HG03521 (cell line): ENCODE results near the gene EXOC6.

Experiments
- ATAC-seq: cut with Tn5 transposase; IDR thresholded peaks from one replicate; pipeline ENCODE4 v1.9.1; 2021; ENCODE audit warnings: mild to moderate bottlenecking, moderate library complexity; ENCODE audit not compliant: unreplicated experiment

Gene EXOC6

DNA sequence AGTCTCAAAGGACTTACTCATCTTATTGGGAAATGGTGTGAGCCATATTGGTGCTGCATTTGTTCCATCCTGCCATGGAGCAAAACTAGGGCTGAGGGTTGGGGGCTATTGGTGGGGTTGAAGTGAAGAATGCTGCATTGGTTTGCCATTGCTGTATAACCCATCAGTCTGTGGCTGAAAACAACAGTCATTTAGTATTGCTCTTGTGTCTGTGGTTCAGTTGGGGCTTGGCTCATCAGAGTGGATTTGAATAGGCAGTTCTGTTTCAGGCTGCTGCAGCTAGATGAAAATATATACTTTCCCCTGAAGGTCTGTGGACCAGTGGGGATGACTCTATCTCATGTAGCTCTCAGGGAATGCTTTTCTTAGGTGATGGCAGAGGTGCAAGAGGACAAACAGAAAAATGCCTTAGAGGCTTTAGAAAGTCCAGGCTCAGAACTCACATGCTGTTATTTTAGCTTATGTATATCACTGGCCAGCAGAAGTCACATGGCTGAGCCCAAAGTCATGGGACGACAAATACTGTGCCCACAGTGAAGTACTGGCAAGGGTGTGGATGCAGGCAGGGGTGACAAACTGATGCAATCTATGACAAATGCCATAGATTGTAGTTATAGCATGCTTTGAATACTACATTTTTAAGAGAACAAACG is 15.2 kb upstream of the EXOC6 start:
- ATAC-seq = no peak

DNA sequence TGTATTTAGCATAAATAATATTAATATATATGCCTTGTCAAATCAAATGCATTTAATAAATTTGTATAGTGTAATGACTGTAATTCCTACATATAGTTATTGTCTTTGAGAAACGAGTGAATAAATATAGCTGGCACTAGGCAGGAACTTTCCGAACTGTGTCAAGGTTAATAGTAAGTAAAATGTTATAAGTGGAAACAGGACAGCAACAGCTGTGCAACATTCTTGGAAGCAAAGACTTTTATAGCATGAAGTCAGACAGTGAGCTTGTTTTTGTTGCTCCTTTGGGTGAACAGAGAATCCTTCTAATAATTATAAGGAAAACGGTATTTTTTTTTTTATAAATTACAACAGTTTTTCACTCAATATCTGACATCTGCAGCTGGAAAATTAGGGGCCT is 14.0 kb upstream of the EXOC6 start:
- no peak for ATAC-seq

DNA sequence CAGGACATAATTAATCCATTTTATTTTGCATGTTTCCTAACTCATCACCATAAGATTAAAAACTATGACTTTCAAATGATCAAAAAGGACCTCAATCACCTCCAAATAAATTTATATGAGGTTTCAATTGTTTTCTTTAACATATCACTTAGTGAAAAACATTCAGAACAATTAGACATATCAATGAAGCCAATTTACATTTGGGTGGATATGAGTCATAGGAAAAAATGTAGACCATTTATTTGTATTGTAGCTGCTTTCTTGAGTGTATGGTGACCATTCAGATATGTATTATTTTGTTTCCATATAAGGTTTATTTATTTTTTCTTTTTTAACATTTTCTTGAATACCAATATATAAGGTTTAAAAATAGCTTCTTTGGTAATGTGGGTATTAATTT is 13.3 kb upstream of the EXOC6 start:
- no peak for ATAC-seq

DNA sequence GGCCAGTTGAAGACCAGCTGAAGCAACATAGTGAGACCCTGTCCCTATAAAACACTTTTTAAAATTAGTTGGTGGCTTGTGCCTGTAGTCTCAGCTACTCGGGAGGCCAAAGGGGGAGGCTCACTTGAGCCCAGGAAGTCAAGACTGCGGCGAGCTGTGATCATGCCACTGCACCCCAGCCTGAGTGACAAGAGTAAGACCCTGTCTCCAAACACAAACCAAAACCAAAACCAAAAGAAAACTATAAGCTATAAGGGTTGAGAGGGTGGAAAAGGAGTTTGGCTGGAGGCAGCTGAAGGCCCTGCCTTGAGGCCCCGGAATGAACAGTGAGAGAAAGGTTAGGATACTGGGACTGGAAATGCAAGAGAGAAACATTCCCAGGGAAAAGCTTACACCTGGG is 10.9 kb upstream of the EXOC6 start:
- ATAC-seq = no peak

DNA sequence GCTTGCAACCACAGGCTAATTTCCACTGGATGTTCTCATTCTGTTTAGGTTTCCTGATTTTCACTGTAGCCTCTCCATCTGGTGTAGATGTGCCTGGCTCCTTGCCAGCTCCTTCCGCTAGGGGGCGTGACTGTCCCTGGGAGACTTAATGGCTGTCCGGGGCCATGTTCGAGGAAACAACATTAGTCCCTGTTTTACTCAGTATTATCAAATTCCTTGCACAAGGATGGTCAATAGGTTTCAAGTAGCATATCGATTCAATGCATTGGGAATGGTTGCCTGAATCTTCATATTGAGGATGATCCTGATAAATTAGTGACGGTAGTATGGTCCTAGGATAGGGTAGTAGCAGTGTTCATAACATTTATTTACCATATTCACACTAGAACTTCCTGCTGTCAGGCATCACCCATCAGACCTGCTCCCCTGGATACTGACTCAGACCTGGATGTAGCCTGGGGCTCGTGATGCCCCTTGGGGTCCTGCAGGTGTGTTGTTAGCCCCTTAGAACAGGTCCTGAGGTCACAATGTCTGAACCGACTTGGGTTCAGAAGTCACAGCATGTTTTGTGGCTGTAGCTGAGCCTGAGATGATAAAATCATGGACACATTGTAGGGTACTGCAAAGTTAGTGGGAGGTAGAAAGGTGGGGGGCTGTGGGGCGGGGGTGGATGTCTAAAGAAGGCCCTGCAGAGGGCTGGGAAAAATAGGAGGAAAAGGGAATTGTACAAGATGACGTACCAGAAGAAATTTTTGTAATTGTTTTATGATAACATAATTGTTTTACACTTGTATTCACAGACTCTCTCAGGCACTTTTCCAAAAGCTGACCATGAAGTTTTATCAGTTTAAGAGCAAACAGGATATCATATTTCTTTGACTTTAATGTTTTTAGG is 8.9 kb upstream of the EXOC6 start:
- no peak for ATAC-seq

- ATAC-seq = no peak
Observed at GRCh38 chr10:92844746-92845145, 3.6 kb upstream of the EXOC6 start.

DNA sequence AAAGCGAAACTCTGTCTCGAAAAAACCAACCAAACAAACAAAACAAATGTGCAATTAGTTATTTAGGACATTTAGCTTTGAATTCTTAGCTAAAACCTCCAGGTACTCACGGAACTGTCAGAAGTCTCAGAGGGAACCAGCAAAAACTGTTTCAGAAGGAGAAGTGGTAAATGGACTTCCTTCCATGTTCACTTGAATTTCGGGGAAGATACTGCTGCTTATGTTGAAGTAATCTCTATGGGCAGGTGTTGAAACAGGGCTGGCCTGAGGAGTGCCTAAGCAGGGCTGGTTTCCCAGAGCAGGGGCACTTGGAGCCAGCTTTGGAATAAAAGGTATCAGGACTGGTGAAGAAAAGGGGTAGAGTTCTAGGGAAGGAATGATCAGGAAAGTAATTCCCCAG is 2.4 kb upstream of the EXOC6 start:
- no peak for ATAC-seq

GRCh38 chr10:92846344-92846743 is 2.0 kb upstream of the EXOC6 start:
- no peak for ATAC-seq

DNA sequence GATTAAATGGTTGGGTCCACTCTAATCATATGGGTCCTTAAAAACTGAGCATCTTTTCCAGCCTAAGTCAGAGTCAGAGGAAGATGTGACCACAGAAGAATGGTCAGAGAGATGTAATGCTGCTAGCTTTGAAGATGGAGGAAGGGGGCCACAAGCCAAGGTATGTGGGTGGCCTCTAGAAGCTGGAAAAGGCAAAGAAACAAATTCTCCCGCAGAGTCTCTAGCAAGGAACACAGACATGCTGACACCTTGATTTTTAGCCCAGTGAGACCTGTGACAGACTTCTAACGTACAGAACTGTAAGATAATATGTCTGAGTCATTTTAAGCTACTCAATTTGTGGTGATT is 1.5 kb upstream of the EXOC6 start:
- ATAC-seq = no peak

DNA sequence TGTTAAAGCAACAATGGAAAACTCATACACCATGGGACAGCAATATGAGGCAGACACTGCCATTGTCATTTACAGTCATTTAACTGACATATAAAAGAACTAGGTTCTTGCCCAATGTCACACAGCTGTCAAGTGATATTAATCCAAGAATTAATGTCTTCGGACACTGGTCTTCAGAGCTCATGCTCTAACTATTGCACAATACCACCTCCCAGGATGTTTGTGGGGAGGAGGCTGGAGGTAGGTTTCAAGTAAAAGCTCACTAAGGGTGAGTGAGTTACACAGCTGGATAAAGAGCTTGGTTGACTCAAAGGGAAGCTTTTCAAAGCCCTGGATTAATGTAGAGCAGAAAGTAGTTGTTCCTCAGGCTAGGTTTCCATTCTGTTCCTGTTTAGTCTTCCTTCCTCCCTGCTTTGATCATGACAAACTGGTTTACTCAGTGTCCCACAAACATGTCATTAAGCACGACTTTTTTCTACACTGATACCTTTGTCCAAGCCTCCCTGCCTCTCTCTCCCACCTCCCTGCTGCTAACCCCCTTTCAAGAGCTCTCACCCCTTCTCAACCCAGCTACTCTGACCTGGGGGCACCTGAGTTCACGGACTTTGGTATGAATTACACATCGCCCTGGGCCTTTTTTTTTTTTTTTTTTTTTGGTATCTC is 987 bp upstream of the EXOC6 start:
- ATAC-seq = no peak

- peak; percentile 45 for ATAC-seq
Observed at GRCh38 chr10:92848037-92848440, 281 bp upstream of the EXOC6 start.

DNA sequence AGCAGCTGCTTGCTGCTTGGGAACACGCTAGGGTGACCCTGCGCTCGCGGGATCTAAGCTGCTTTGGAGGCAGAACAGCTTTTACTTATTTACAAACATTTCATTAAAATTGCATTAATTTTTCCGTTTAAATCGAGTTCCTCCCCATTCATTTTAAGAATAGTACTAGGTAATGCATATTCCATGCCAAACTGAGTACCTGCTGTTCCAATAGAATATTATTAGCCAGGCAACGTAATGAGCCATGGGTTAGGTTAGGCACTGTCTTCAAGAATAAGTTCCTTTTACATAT is 860 bp downstream of the EXOC6 start:
- no peak for ATAC-seq

GRCh38 chr10:92849576-92850090 is 1.3 kb downstream of the EXOC6 start:
- no peak for ATAC-seq

GRCh38 chr10:92850185-92850584 is 1.9 kb downstream of the EXOC6 start:
- no peak for ATAC-seq

GRCh38 chr10:92851003-92851402 is 2.7 kb downstream of the EXOC6 start:
- no peak for ATAC-seq

DNA sequence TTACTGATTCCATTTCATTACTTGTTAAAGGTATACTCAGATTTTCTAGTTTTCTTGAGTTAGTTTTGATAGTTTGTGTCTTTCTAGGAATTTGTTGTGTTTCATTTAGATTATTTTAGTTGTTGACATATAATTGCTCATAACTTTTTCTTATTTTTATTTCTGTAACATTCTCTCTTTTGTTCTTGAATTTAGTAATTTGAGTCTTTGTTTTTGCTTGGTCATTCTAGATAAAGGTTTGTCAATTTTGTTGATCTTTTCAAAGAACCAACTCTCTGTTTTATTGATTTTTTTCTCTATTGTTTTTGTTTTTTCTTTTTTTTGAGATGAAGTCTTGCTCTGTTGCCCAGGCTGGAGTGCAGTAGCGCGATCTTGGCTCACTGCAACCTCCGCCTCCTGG is 7.2 kb downstream of the EXOC6 start:
- ATAC-seq = no peak

DNA sequence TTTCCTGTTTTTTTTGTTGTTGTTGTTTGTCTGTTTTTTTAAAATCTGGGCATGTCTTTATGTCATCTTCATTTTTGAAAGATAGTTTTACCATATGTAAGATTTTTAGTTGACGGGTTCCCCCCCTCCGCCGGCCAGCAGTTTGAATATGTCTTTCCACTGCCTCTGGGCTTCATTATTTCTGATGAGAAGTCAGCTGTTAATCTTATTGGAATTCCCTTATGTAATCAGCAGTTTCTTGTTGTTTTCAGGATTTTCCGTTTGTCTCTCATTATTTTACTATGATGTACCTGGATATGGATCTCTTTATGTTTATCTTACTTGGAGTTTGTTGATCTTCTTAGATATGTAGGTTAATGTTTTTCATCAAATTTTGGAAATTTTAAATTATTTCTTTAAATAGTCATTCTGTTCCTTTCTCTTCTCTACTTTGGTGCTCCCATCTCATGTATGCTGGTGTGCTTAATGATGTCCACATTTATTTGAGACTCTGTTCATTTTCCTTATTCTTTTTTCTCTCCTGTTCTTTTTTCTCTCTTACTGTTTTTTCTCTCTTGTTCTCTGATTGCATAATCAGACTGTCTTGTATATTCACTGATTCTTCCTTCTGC is 9.7 kb downstream of the EXOC6 start:
- no peak for ATAC-seq

DNA sequence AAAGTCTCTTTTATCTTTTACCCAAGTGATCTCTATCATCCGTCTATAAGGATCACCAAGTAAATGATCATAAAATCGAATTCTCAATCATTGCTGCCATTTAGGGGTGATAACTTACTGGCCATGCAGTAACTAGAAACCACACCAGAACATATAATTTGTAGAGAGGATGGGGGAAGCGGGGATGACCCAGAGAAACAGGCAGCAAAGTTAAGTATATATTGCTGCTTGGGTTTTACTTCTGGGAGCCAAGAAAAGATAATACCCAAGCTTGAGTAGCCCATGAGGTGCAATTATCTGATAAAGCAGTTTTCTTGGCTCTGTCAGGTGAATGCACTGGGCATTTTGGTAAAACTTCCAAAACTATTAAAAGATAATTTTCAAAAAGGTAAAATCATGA is 18.9 kb downstream of the EXOC6 start:
- no peak for ATAC-seq

DNA sequence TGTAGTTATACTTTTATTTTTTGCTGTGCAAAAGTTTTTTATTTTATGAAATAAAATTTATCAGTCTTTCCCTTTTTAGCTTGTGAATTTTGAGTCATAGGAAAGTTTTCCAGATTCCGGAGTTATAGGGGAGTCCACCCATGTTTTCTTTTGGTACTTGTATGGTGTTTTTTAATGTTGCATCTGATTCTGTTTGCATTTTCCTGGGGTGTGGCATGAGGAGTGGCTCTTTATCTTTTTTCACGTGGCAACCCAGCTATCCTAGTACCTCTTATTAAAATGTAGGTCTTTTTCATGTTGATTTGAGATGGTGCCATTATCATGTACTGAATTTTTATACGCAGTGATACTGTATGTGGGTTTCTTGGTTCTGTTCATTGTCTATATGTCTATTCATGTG is 19.7 kb downstream of the EXOC6 start:
- no peak for ATAC-seq

DNA sequence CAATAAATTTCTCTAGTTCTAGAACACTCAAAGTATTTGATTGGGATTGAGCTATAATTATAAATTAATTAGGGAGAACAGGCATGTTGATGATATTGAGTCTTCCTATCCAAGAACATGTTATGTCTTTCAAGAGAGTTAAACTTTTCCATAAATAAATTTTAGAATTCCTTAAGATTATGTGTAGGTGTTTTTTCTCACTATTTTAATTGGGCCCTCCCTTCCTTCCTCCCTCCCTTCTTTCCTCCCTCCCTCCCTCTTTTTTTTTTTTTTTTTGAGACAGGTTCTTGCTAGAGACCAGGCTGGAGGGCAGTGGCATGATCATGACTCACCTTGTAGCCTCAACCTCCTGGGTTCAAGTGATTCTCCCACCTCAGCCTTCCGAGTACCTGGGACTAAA is 20.2 kb downstream of the EXOC6 start:
- no peak for ATAC-seq

DNA sequence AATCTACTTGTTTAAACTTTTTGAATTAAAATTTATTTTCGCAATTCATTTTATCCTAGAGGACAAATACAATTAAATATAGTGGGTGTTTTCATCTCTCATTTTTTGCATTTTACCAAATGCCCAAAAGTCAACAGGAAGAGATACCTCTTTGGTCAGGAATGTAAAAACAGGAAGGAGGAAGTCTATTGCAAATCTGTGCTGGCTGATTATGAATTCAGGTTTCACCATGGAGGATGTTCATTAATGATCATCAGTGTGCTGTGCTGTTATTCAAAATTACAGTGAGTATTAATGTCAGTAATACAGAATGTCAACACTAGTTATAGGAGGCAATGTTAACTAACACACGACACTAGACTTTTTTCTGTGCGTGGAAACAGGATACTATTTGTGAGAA is 24.7 kb downstream of the EXOC6 start:
- ATAC-seq = no peak
